ENCODE results near the gene FOXL1. TPM values are rescaled to one million over a fixed set of nuclear protein-coding genes. Genes with fewer than 3 reads are reported as not detected.

FOXL1 gene
- total RNA-seq, 1 experiment from 2014 or later, result 7.5 TPM

DNA sequence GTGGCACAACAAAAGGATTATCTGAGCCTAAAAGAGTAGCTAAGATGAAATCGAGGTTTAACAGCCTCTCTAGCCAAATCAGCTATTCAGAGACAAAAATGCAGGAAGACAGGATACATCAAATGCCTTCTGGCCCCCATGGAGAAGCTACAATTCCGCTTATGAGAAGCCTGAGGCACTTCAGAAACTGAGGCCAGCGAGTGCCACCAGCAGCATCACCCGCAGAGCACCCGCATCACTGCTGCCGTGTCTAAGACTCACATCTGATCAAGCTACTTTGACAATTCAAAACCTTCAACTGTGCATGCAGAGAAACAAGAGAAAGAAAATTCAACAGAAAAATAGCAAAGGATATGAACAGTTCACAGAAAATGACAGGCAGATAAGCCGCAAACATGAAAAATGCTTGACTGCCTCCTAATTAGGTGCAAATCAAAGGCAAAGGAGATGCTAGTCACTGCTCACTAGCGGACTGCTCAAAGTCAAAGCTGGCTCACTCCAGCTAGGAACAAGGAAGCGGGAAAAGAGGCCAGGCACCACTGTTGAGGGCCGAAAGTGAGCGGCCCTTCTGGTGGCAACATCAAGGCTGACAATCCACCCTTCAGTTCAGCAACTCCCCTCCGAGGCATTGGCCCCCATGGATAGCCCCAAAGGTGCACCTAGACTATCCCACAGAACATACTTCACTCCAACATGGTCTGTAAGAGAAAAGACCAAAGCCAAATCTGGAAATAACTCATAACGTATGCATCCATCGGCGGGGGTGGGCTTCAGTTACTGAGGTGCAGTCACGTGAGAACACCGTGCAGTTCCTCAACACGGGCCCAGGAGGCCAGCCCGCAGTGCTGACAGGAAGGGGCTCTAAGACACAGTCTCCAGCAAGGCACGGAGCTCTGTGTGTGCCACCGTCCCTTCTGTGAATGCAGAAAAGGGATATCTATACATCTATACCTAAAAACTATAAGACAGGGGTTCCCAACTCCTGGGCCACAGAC lies 35.3 kb upstream of the FOXL1 start:
- ChIA-PET CTCF (no interaction called here), POLR2A (no interaction called here), RAD21 (ENCODE audit: low non-redundant PET in 1 of 2, low total read pairs in 2 of 2, uncharacterized antibody in 2 of 2, unreplicated experiment in 2 of 2) (no interaction called here)
- Histone ChIP-seq H3K36me3 (ENCODE audit: control insufficient read depth in 1 of 2, insufficient read depth in 2 of 2, low read length in 2 of 2) (peaks cover 36% of the 10 kb centered on the region in 2 experiments; a peak in 3 of 4 replicates), H3K4me2 (ENCODE audit: low read length) (no peak overlapping the region), H3K9ac (ENCODE audit: low read length) (no peak overlapping the region), H3K27me3 (ENCODE audit: insufficient read depth, low read length) (no peaks in the 10 kb centered on the region), H4K20me1 (ENCODE audit: insufficient read depth) (no peaks in the 10 kb centered on the region), H2AFZ (ENCODE audit: low read depth, low read length, poor library complexity, severe bottlenecking) (no peak overlapping the region), H3K9me3 (ENCODE audit: control insufficient read depth in 1 of 2, insufficient read depth in 1 of 2, low read depth in 1 of 2, low read length in 2 of 2) (no peaks in the 10 kb centered on the region), H3K27ac (ENCODE audit: low read depth, low read length) (no peak overlapping the region), H3K4me1 (ENCODE audit: control insufficient read depth in 1 of 2, insufficient read depth in 2 of 2, low read length in 2 of 2) (no peaks in the 10 kb centered on the region), H3K9me2 (ENCODE audit: insufficient read depth) (no peaks in the 10 kb centered on the region), H3K79me2 (ENCODE audit: insufficient read depth, low read length) (no peaks in the 10 kb centered on the region), H3K4me3 (replicated peaks in 1 of 2; ENCODE audit: low read depth in 1 of 2, low read length in 2 of 2) (no peak overlapping the region)
- no TSS peak for BruUV-seq (replicated peaks)
- TF ChIP-seq POLR2A (IDR thresholded peaks at IDR 0.05; ENCODE audit: borderline replicate concordance, extremely low read depth, insufficient read depth, insufficient read length), result no peak
- TF ChIP-seq, protein P1, sequence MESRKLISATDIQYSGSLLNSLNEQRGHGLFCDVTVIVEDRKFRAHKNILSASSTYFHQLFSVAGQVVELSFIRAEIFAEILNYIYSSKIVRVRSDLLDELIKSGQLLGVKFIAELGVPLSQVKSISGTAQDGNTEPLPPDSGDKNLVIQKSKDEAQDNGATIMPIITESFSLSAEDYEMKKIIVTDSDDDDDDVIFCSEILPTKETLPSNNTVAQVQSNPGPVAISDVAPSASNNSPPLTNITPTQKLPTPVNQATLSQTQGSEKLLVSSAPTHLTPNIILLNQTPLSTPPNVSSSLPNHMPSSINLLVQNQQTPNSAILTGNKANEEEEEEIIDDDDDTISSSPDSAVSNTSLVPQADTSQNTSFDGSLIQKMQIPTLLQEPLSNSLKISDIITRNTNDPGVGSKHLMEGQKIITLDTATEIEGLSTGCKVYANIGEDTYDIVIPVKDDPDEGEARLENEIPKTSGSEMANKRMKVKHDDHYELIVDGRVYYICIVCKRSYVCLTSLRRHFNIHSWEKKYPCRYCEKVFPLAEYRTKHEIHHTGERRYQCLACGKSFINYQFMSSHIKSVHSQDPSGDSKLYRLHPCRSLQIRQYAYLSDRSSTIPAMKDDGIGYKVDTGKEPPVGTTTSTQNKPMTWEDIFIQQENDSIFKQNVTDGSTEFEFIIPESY (IDR thresholded peaks at IDR 0.05; ENCODE audit: extremely low read depth, insufficient replicate concordance, low read length), result no peak
- no peak for TF ChIP-seq EZH2 (IDR thresholded peaks at IDR 0.05)
- no peak for TF ChIP-seq JUND (IDR thresholded peaks at IDR 0.05)
- TF ChIP-seq ZFX (IDR thresholded peaks at IDR 0.05), result no peak
- TF ChIP-seq, protein P2, sequence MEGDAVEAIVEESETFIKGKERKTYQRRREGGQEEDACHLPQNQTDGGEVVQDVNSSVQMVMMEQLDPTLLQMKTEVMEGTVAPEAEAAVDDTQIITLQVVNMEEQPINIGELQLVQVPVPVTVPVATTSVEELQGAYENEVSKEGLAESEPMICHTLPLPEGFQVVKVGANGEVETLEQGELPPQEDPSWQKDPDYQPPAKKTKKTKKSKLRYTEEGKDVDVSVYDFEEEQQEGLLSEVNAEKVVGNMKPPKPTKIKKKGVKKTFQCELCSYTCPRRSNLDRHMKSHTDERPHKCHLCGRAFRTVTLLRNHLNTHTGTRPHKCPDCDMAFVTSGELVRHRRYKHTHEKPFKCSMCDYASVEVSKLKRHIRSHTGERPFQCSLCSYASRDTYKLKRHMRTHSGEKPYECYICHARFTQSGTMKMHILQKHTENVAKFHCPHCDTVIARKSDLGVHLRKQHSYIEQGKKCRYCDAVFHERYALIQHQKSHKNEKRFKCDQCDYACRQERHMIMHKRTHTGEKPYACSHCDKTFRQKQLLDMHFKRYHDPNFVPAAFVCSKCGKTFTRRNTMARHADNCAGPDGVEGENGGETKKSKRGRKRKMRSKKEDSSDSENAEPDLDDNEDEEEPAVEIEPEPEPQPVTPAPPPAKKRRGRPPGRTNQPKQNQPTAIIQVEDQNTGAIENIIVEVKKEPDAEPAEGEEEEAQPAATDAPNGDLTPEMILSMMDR (IDR thresholded peaks at IDR 0.05 in 2 of 3, conservative IDR thresholded peaks at IDR 0.05 in 1 of 3; ENCODE audit: borderline replicate concordance in 1 of 3, insufficient read depth in 1 of 3, low read depth in 2 of 3, low read length in 2 of 3), result no peak
- TF ChIP-seq TCF7L2 (IDR thresholded peaks at IDR 0.05; ENCODE audit: borderline replicate concordance, extremely low read depth, insufficient read depth, insufficient read length), result no peak
- TF ChIP-seq ZNF274 (IDR thresholded peaks at IDR 0.05; ENCODE audit: low read depth, low read length), result no peak
- TF ChIP-seq, protein P3, sequence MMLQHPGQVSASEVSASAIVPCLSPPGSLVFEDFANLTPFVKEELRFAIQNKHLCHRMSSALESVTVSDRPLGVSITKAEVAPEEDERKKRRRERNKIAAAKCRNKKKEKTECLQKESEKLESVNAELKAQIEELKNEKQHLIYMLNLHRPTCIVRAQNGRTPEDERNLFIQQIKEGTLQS (IDR thresholded peaks at IDR 0.05), result no peak
- no peak for TF ChIP-seq SRF (IDR thresholded peaks at IDR 0.05; ENCODE audit: low read depth)
- DNase-seq (ENCODE audit: low read depth, low spot score) (no peak), ATAC-seq (no peak)
- intact Hi-C loops (cut with micrococcal nuclease), result no loop called here

Measured in HCT116 (cell line).